GM19025 (cell line): ENCODE results near the gene HLCS.

Source experiments
- ATAC-seq: cut with Tn5 transposase; IDR thresholded peaks from one replicate; pipeline ENCODE4 v1.9.1; 2021; ENCODE audit warnings: mild to moderate bottlenecking, low read depth, moderate library complexity; ENCODE audit not compliant: unreplicated experiment

Gene HLCS

GRCh38 chr21:36917471-36918158 lies 48.9 kb downstream of the HLCS start:
- no peak for ATAC-seq

- ATAC-seq: no peak
Measured at GRCh38 chr21:36916718-36917117, 49.8 kb downstream of the HLCS start.

- ATAC-seq: no peak
Measured at GRCh38 chr21:36915696-36916245, 50.7 kb downstream of the HLCS start.

GRCh38 chr21:36915014-36915695 lies 51.3 kb downstream of the HLCS start:
- no peak for ATAC-seq

- ATAC-seq: no peak
Measured at GRCh38 chr21:36914244-36915013, 52.0 kb downstream of the HLCS start.

- no peak for ATAC-seq
Measured at GRCh38 chr21:36913247-36914169, 53.0 kb downstream of the HLCS start.

GRCh38 chr21:36910581-36911307 lies 55.7 kb downstream of the HLCS start:
- no peak for ATAC-seq

- no peak for ATAC-seq
Measured at GRCh38 chr21:36909901-36910561, 56.4 kb downstream of the HLCS start.

GRCh38 chr21:36909423-36909822 lies 57.0 kb downstream of the HLCS start:
- ATAC-seq: no peak

- no peak for ATAC-seq
Measured at GRCh38 chr21:36908260-36908908, 58.1 kb downstream of the HLCS start.

GRCh38 chr21:36904093-36904666 lies 62.3 kb downstream of the HLCS start:
- ATAC-seq: no peak

GRCh38 chr21:36902793-36903192 lies 63.7 kb downstream of the HLCS start:
- no peak for ATAC-seq

GRCh38 chr21:36902331-36902730 lies 64.1 kb downstream of the HLCS start:
- no peak for ATAC-seq

GRCh38 chr21:36901575-36901974 lies 64.9 kb downstream of the HLCS start:
- no peak for ATAC-seq

GRCh38 chr21:36893581-36893980 lies 72.9 kb downstream of the HLCS start:
- ATAC-seq: no peak

GRCh38 chr21:36892201-36892600 lies 74.3 kb downstream of the HLCS start:
- ATAC-seq: no peak

GRCh38 chr21:36891692-36892091 lies 74.8 kb downstream of the HLCS start:
- no peak for ATAC-seq

GRCh38 chr21:36891121-36891520 lies 75.3 kb downstream of the HLCS start:
- ATAC-seq: no peak
